ENCODE measurements around the gene RMND1.
"Not testable (repeated sequence)": the region's sequence is repeated elsewhere in the genome, so short reads cannot be mapped to it uniquely, and the experiment has no call there.

DNA sequence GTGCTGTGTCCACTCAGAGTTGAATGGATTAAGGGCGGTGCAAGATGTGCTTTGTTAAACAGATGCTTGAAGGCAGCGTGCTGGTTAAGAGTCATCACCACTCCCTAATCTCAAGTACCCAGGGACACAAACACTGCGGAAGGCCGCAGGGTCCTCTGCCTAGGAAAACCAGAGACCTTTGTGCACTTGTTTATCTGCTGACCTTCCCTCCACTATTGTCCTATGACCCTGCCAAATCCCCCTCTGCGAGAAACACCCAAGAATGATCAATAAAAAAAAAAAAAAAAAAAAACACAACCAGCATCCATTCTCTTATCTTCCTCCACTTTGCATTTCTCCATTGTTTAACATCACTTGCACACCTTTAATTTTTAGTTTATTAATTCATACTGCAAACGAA, 998 bp downstream of the RMND1 start:
- TF ChIP-seq, protein P1, sequence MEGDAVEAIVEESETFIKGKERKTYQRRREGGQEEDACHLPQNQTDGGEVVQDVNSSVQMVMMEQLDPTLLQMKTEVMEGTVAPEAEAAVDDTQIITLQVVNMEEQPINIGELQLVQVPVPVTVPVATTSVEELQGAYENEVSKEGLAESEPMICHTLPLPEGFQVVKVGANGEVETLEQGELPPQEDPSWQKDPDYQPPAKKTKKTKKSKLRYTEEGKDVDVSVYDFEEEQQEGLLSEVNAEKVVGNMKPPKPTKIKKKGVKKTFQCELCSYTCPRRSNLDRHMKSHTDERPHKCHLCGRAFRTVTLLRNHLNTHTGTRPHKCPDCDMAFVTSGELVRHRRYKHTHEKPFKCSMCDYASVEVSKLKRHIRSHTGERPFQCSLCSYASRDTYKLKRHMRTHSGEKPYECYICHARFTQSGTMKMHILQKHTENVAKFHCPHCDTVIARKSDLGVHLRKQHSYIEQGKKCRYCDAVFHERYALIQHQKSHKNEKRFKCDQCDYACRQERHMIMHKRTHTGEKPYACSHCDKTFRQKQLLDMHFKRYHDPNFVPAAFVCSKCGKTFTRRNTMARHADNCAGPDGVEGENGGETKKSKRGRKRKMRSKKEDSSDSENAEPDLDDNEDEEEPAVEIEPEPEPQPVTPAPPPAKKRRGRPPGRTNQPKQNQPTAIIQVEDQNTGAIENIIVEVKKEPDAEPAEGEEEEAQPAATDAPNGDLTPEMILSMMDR (conservative IDR thresholded peaks at IDR 0.05; ENCODE audit: low read length), result not testable (repeated sequence)
- TF ChIP-seq EZH2phosphoT487 (IDR thresholded peaks at IDR 0.05; ENCODE audit: borderline replicate concordance), result not testable (repeated sequence)

Data from Loucy (cell line).